Smooth muscle cell (in vitro differentiated cells): Measurements from ENCODE around the gene TMC2. TPM values are rescaled to one million over a fixed set of nuclear protein-coding genes. Genes with fewer than 3 reads are reported as not detected.

Source experiments
- DNase-seq: peaks from one replicate; lab custom pipeline; 2025; ENCODE audit not compliant: unreplicated experiment; lab: John Stamatoyannopoulos, UW
- H2AFZ ChIP-seq: fragments of 200-600 bp; sonication (generic); 2 replicates; pipeline ENCODE4 v1.6.0; 2016; ENCODE audit warnings: antibody characterized with exemption, low read depth, mild to moderate bottlenecking
- H3F3A ChIP-seq: fragments of 200-600 bp; sonication (generic); 2 replicates; pipeline ENCODE4 v1.6.0; 2017; ENCODE audit warnings: antibody characterized with exemption, low read depth
- H3K27ac ChIP-seq: fragments of 200-600 bp; sonication (generic); 2 replicates; pipeline ENCODE4 v1.5.1; 2016; ENCODE audit warnings: low read depth, mild to moderate bottlenecking
- H3K27me3 ChIP-seq: fragments of 200-600 bp; sonication (generic); 2 replicates; pipeline ENCODE4 v1.6.1; 2016; ENCODE audit warnings: low read depth, mild to moderate bottlenecking
- H3K36me3 ChIP-seq: fragments of 200-600 bp; sonication (generic); 2 replicates; pipeline ENCODE4 v1.5.1; 2016; ENCODE audit warnings: low read depth
- H3K4me1 ChIP-seq: fragments of 200-600 bp; sonication (generic); 2 replicates; pipeline ENCODE4 v1.5.1; 2016; ENCODE audit warnings: low read depth
- H3K4me2 ChIP-seq: fragments of 200-600 bp; sonication (generic); 2 replicates; pipeline ENCODE4 v1.6.0; 2016; ENCODE audit warnings: mild to moderate bottlenecking
- H3K4me3 ChIP-seq: fragments of 200-600 bp; sonication (generic); 2 replicates; pipeline ENCODE4 v1.5.1; 2016; ENCODE audit warnings: mild to moderate bottlenecking
- H3K79me2 ChIP-seq: fragments of 200-600 bp; sonication (generic); 2 replicates; pipeline ENCODE4 v1.6.0; 2016; ENCODE audit warnings: low read depth, mild to moderate bottlenecking
- H3K9ac ChIP-seq: fragments of 200-600 bp; sonication (generic); 2 replicates; pipeline ENCODE4 v1.6.0; 2016; ENCODE audit warnings: low read depth
- H3K9me3 ChIP-seq: fragments of 200-600 bp; sonication (generic); replicated peaks from 2 replicates; pipeline ENCODE4 v1.5.1; 2016; ENCODE audit warnings: low read depth
- H4K20me1 ChIP-seq: fragments of 200-600 bp; sonication (generic); 2 replicates; pipeline ENCODE4 v1.6.0; 2016; ENCODE audit warnings: low read depth
- WGBS: methylation state at CpG from one replicate; pipeline ENCODE4 v1.1.7; 2016; ENCODE audit warnings: low lambda C conversion rate; 5-methylcytosine and 5-hydroxymethylcytosine counted together
- polyA plus RNA-seq: library from polyadenylated mRNA; unstranded; fragments of >200 nt; fragmentation: Nextera tagmentation; extraction: Ambion mirVana; gene quantifications from 2 replicates; pipeline ENCODE4 v1.2.1, GENCODE V29; 2016
- total RNA-seq: library from RNA; depleted of rRNA; stranded (reverse); fragments of >200 nt; gene quantifications from 2 replicates; pipeline ENCODE4 v1.2.3, GENCODE V29; 2014
- TF ChIP-seq, protein P1 (sequence below): fragments of 200-600 bp; sonication (generic); IDR thresholded peaks from 2 replicates; pipeline ENCODE4 v1.5.1; 2017; ENCODE audit warnings: borderline replicate concordance, mild to moderate bottlenecking, antibody characterized with exemption; ENCODE audit not compliant: insufficient read depth, poor library complexity, severe bottlenecking

Gene TMC2
- total and polyA plus RNA-seq, 2 experiments from 2014 or later = not detected

GRCh38 chr20:2559651-2560050 is 23.3 kb downstream of the TMC2 start:
- Histone ChIP-seq H3K4me2 (no peak overlapping the region), H3K4me1 (no peaks in the 10 kb centered on the region), H3K4me3 (no peak overlapping the region), H3K9ac (no peak overlapping the region), H4K20me1 (no peaks in the 10 kb centered on the region), H3K79me2 (no peaks in the 10 kb centered on the region), H2AFZ (no peak overlapping the region), H3K36me3 (no peaks in the 10 kb centered on the region), H3K27me3 (peaks cover 80% of the 10 kb centered on the region), H3K9me3 (no peaks in the 10 kb centered on the region), H3F3A (no peaks in the 10 kb centered on the region), H3K27ac (no peak overlapping the region)
- TF ChIP-seq, protein P1, sequence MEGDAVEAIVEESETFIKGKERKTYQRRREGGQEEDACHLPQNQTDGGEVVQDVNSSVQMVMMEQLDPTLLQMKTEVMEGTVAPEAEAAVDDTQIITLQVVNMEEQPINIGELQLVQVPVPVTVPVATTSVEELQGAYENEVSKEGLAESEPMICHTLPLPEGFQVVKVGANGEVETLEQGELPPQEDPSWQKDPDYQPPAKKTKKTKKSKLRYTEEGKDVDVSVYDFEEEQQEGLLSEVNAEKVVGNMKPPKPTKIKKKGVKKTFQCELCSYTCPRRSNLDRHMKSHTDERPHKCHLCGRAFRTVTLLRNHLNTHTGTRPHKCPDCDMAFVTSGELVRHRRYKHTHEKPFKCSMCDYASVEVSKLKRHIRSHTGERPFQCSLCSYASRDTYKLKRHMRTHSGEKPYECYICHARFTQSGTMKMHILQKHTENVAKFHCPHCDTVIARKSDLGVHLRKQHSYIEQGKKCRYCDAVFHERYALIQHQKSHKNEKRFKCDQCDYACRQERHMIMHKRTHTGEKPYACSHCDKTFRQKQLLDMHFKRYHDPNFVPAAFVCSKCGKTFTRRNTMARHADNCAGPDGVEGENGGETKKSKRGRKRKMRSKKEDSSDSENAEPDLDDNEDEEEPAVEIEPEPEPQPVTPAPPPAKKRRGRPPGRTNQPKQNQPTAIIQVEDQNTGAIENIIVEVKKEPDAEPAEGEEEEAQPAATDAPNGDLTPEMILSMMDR = no peak
- WGBS = 77% methylated on average over 5 of the region's 5 CpGs
- no peak for DNase-seq

DNA sequence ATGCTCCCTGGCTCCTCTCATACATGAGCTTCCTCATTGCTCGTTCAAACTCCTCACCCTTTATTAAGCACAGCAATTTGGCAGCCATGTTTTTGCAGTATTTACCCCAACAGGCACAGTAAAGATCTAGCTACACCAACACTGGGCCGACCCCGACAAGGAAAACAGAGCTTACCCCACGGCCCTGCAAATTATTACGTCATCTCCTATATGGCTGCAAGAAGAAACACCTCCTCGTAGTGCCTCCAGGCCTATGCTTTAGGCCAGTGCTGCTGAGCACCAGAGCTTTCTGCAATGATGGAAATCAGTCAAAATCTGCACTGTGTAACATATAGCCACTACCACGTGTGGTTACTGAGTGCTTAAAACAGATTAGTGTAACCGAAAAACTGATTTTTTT is 26.7 kb downstream of the TMC2 start:
- WGBS = 86% methylated on average over 8 of the region's 8 CpGs
- H3K27me3 ChIP-seq = peaks cover 71% of the 10 kb centered on the region

DNA sequence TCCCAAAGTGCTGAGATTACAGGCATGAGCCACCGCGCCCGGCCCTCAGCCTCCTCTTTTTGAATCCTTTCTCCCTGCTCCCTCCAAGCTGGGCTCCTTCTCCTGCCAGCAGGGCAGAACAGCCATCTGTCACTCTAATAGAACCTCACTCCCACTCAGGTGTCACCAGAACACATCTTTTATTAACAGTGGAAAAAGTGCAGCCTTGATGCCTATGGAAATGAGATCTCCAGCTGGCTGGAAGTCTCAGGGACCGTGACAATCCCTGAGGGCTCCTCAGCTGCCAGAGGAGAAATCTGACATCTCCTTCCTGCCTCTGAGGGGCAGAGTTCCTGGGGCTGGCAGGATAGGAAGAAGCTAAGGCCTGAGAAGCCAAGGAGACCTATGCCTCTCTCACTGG is 28.0 kb downstream of the TMC2 start:
- no peak overlapping the region for H3K4me3 ChIP-seq
- H3K9me3 ChIP-seq = no peaks in the 10 kb centered on the region
- H3F3A ChIP-seq = no peaks in the 10 kb centered on the region
- TF ChIP-seq, protein P1 = no peak
- H3K27me3 ChIP-seq = peaks cover 71% of the 10 kb centered on the region
- H3K36me3 ChIP-seq = no peaks in the 10 kb centered on the region
- DNase-seq = no peak
- H3K79me2 ChIP-seq = no peaks in the 10 kb centered on the region
- no peak overlapping the region for H3K9ac ChIP-seq
- WGBS = 83% methylated on average over 4 of the region's 4 CpGs
- no peaks in the 10 kb centered on the region for H3K4me1 ChIP-seq
- no peak overlapping the region for H3K4me2 ChIP-seq
- H3K27ac ChIP-seq = no peak overlapping the region
- H2AFZ ChIP-seq = no peak overlapping the region
- H4K20me1 ChIP-seq = no peaks in the 10 kb centered on the region

More for the DNA sequence above, 26.7 kb downstream of the TMC2 start:
- Histone ChIP-seq H3K79me2 (no peaks in the 10 kb centered on the region), H3K9me3 (no peaks in the 10 kb centered on the region), H3K4me1 (no peaks in the 10 kb centered on the region), H3K4me2 (no peak overlapping the region), H2AFZ (no peak overlapping the region), H3K27ac (no peak overlapping the region), H3F3A (no peaks in the 10 kb centered on the region), H4K20me1 (no peaks in the 10 kb centered on the region), H3K9ac (no peak overlapping the region), H3K4me3 (no peak overlapping the region), H3K36me3 (no peaks in the 10 kb centered on the region)
- TF ChIP-seq, protein P1 = no peak
- DNase-seq = no peak

DNA sequence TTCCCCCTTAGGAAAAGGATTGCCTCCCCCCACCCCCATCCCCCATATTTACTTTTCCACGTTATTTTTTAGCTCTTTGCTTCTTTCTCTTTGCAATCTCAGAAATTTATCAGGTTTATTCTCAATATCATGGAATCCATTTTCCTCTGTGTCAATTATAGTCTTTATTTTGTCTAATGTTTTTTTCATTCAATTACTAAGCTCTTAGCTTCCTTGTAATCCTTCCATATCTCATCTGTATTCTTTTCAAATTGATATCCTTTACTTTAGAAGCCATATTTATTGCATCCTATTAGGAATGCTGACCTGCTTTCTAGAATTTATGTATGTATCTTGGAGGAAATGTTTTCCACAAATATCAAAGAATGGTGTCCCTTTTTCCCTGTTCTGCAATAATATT is 39.3 kb downstream of the TMC2 start:
- TF ChIP-seq, protein P1 = no peak
- no peaks in the 10 kb centered on the region for H3K79me2 ChIP-seq
- H3K9me3 ChIP-seq = no peaks in the 10 kb centered on the region
- no peaks in the 10 kb centered on the region for H3K36me3 ChIP-seq
- 46% methylated on average over 1 of the region's 1 CpG for WGBS
- DNase-seq = no peak
- H3K4me3 ChIP-seq = no peak overlapping the region
- H3K4me2 ChIP-seq = no peak overlapping the region
- no peak overlapping the region for H3K9ac ChIP-seq
- H3F3A ChIP-seq = no peaks in the 10 kb centered on the region
- no peaks in the 10 kb centered on the region for H4K20me1 ChIP-seq
- no peak overlapping the region for H3K27ac ChIP-seq
- H3K27me3 ChIP-seq = peaks cover 27% of the 10 kb centered on the region
- no peak overlapping the region for H2AFZ ChIP-seq
- no peaks in the 10 kb centered on the region for H3K4me1 ChIP-seq
